Measurements from ENCODE around the gene RABL6.
"Not testable (repeated sequence)": the region's sequence is repeated elsewhere in the genome, so short reads cannot be mapped to it uniquely, and the experiment has no call there.

Gene RABL6

DNA sequence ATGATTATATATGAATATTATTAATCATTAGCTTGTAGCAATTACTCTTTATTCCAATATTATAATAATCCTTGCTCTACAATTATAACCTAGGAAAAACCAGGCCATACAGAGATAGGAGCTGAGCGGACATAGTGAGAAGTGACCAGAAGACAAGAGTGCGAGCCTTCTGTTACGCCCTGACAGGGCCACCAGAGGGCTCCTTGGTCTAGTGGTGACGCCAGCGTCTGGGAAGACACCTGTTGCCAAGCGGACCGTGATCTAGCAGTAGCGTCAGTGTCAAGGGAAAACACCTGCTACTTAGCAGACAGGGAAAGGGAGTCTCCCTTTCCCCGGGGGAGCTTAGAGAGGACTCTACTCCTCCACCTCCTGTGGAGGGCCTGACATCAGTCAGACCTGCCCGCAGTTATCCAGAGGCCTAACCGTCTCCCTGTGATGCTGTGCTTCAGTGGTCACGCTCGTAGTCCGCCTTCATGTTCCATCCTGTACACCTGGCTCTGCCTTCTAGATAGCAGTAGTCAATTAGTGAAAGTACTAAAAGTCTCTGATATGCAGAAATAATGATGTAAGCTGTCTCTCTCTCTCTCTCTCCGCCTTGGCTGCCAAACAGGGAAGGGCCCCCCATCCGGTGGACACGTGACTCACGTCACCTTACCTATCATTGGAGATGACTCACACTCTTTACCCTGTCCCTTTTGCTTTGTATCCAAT is 41.2 kb upstream of the RABL6 start:
- DNase-seq = peak; percentile 56
- not testable (repeated sequence) for H3K4me3 Mint-ChIP-seq; H3K36me3 Mint-ChIP-seq (ENCODE audit: low read depth); H3K9me3 Mint-ChIP-seq
- Mint-ChIP-seq H3K27ac (peak overlapping the region; percentile 82), H3K27me3 (peaks cover 23% of the 10 kb centered on the region), H3K4me1 (ENCODE audit: low read depth) (peaks cover 16% of the 10 kb centered on the region)

DNA sequence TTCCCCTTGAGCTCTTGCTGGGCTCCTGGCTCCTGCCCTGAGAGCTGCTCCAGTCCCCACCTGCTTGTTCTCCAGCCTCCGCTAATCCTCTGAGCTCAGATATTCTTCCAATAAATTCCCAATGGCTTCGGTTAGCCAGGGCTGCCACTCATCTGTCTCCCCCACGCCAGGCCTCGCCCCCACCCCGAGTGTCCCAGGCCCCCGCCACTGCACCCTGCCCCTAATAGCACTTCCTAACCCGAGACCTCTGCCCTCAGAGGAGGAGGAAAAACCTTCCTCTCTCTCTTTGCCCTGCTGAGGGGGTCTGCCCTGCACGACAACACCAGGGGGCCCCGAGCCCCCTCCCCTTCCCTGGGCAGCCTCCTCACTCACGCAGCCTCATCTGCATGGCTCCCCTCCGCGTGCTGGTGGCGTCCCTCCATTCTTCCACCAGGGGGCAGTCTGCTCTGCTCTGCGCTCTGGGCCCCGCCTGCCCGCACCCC is 38.0 kb upstream of the RABL6 start:
- Mint-ChIP-seq H3K27ac (no peak overlapping the region), H3K4me1 (ENCODE audit: low read depth) (peaks cover 16% of the 10 kb centered on the region), H3K9me3 (peaks cover 8% of the 10 kb centered on the region), H3K4me3 (no peak overlapping the region), H3K27me3 (peaks cover 21% of the 10 kb centered on the region), H3K36me3 (ENCODE audit: low read depth) (no peaks in the 10 kb centered on the region)
- DNase-seq = peak; percentile 73

DNA sequence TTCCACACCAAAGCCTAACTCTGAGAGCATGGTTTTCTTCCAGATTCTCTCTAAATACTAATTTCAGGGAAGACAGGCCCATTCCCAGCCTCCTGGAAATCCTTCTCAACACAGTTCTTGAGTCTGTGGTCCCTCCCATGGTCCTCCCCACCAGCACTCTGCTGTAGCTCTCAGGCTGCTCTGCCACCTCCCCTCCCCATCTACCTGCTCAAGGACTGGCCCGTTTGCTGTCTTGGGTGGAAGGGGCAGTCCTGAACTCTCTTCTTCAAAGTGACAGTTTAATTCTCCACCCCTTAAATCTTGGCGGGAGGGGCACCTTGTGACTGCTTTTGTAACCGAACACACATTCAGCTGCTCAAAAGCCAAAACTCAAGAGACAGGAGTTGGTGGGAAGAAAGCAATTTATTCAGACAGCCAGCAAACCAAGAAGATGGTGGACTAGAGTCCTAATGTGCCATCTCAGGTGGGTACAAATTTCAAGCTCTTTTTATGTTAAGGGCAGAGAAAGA is 35.8 kb upstream of the RABL6 start:
- no peak for DNase-seq
- peaks cover 20% of the 10 kb centered on the region for H3K27me3 Mint-ChIP-seq
- no peak overlapping the region for H3K27ac Mint-ChIP-seq
- H3K36me3 Mint-ChIP-seq (ENCODE audit: low read depth) = no peaks in the 10 kb centered on the region
- H3K9me3 Mint-ChIP-seq = peaks cover 8% of the 10 kb centered on the region
- H3K4me1 Mint-ChIP-seq (ENCODE audit: low read depth) = peaks cover 5% of the 10 kb centered on the region
- no peak overlapping the region for H3K4me3 Mint-ChIP-seq

DNA sequence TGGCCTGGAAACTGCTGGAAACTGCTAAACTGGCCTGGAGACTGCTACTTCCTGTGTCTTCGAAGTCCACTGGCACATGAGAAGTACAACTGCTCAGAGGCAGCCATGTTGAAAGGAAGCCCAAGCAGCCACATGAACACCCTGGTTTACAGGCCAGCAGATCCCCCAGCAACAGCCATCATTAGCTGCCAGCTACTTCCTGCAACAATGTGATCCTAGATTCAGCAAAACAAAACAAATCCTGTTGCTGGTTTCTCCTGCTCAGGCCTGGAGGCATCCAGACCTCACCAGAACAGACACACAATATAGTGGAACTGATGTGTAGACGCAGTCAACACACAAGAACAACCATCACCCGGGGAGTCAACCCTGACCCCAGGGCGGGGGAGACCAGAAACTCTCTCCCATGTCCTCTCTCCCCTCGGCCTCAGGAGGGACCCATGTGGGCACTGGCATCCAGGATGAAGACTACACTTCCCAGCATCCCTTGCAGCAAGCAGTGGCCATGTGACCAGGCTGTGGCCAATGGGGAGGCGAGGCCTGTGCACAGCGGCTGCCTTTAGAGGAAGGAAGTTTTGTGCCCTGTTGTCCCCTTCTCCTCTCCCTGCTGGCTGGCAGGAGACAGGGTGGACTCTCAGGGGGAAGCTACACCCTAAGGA is 34.2 kb upstream of the RABL6 start:
- Mint-ChIP-seq H3K4me1 (ENCODE audit: low read depth) (peaks cover 3% of the 10 kb centered on the region), H3K27ac (no peak overlapping the region), H3K9me3 (peaks cover 8% of the 10 kb centered on the region), H3K27me3 (peaks cover 20% of the 10 kb centered on the region), H3K36me3 (ENCODE audit: low read depth) (no peaks in the 10 kb centered on the region), H3K4me3 (no peak overlapping the region)
- no peak for DNase-seq

DNA sequence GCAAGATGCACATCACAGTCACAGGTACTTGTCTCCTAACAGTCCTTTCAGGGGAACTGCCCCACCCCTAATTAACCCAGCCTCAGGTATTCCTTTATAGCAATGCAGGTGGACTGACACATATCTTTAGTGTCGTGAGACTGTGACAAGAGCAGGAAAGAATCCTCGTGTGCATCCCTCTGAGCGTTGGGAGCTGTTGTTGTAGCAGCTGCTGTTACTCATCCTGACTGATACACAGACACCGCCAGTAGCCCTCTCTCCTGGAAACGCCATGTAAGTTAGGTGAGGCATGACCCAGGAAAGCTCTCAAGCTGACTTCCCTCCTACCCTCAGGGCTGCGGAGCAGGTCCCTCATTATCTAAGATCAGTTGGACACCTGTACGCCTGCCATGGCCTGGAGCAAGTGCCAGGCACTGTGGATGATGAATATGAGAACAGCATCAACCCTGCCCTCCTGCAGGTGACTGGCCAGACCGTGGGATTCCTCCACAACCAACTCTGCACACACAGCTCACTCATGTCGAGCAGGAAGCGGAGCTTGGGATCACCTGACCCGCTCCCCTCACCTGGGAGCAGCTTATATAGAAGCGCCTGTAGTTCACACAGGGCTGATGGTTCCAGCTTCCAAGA is 33.2 kb upstream of the RABL6 start:
- H3K27ac Mint-ChIP-seq = no peak overlapping the region
- no peaks in the 10 kb centered on the region for H3K36me3 Mint-ChIP-seq (ENCODE audit: low read depth)
- H3K4me1 Mint-ChIP-seq (ENCODE audit: low read depth) = peaks cover 3% of the 10 kb centered on the region
- H3K4me3 Mint-ChIP-seq = no peak overlapping the region
- H3K9me3 Mint-ChIP-seq = peaks cover 8% of the 10 kb centered on the region
- H3K27me3 Mint-ChIP-seq = peaks cover 25% of the 10 kb centered on the region
- no peak for DNase-seq

DNA sequence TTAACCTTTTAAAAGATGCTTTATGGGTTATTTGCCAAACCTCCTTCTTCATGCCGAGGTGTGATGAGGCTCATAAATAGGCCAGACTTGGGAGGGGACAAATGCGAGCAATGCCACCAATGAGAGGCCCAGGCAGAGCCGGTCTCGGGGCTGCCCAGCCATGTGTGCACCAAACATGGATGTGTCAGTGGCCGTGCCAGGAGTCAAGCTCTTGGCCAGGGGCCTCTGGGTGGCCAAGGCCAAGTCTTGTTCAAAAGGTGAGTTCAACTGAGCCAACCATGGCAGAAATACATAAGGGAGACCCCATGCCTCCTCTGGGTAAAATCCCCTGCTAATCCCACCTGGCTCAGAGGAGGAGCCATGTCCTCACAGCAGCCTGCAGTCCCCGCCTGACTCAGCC is 32.6 kb upstream of the RABL6 start:
- Mint-ChIP-seq H3K36me3 (ENCODE audit: low read depth) (no peaks in the 10 kb centered on the region), H3K9me3 (peaks cover 8% of the 10 kb centered on the region), H3K27me3 (peaks cover 22% of the 10 kb centered on the region), H3K4me3 (no peak overlapping the region), H3K4me1 (ENCODE audit: low read depth) (no peaks in the 10 kb centered on the region), H3K27ac (no peak overlapping the region)
- DNase-seq = no peak

DNA sequence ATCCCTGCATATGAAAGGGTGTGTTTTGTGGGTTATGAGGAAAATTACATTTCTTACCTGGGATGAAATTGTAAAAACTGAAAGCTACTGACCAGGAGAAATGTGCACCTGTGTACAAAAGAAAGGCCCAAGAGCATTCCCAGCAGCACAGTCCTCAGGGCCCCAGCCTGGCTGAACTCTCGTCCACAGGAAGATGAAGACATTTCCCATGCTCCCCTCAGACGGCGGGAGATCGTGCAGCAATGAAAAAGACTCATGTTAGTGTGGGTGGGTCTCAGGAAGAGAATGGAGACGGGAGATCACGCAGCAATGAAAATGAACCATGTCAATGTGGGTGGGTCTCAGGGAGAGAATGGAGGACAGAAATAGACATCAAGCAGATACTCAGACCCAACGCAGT is 30.8 kb upstream of the RABL6 start:
- H3K9me3 Mint-ChIP-seq = peaks cover 8% of the 10 kb centered on the region
- no peak overlapping the region for H3K27ac Mint-ChIP-seq
- peaks cover 14% of the 10 kb centered on the region for H3K27me3 Mint-ChIP-seq
- no peak for DNase-seq
- no peak overlapping the region for H3K4me3 Mint-ChIP-seq
- no peaks in the 10 kb centered on the region for H3K36me3 Mint-ChIP-seq (ENCODE audit: low read depth)
- H3K4me1 Mint-ChIP-seq (ENCODE audit: low read depth) = no peaks in the 10 kb centered on the region

DNA sequence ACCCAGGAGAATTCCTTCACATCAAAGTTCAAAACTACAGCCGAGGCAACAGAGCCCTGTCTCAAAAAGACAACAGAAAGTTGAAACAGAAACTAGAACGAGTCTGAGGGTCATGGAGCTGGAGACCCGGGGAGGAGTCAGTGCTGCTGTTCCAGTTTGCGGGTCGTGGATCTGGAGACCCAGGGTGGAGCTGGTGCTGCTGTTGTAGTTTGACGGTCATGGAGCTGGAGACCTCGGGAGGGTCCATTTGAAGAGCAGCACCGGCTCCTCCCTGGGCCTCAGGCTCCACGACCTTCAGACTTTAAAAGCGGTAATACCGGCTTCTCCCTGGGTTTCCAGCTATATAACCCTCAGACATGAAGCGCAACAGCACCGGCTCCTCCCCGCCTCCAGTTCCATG is 30.4 kb upstream of the RABL6 start:
- Mint-ChIP-seq H3K27ac (no peak overlapping the region), H3K36me3 (ENCODE audit: low read depth) (no peaks in the 10 kb centered on the region), H3K9me3 (peaks cover 8% of the 10 kb centered on the region), H3K4me1 (ENCODE audit: low read depth) (no peaks in the 10 kb centered on the region), H3K4me3 (no peak overlapping the region), H3K27me3 (peaks cover 13% of the 10 kb centered on the region)
- DNase-seq = no peak

DNA sequence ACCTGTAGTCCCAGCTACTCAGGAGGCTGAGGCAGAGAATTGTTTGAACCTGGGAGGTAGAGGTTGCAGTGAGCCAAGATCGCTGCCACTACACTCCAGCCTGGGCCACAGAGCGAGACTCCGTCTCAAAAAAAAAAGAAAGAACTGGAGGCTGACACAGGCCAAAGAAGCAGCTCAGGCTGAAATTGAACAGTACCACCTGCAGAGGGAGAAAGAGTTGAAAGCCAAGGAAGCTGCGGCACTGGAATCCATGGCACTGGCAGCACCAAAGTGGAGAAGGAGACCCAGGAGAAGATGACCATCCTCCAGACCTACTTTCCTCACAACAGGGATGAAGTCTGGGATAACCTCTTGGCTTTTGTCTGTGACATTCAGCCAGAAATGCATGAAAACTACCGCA is 27.9 kb upstream of the RABL6 start:
- Mint-ChIP-seq H3K9me3 (no peaks in the 10 kb centered on the region), H3K36me3 (ENCODE audit: low read depth) (no peaks in the 10 kb centered on the region), H3K4me3 (no peak overlapping the region), H3K27ac (no peak overlapping the region), H3K4me1 (ENCODE audit: low read depth) (no peaks in the 10 kb centered on the region), H3K27me3 (peaks cover 13% of the 10 kb centered on the region)
- DNase-seq = no peak

DNA sequence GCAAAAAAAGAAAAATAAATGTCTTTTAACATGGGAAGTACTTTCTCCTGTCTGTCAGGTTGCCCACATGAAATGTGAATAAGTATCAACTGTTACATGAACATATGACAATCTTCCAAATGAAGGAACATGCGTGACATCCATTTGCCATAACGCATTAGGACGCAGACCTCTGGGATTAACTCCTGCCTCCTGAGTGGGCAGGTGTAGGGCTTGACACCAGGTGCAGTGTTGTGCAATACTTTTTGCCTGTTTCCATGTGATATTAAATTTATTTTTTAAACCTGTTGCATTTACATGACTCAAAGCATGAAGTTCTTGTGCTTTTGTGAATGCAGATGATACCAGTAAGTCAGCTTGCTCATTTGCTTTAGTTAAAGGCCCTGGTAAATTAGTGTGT is 25.3 kb upstream of the RABL6 start:
- Mint-ChIP-seq H3K9me3 (no peaks in the 10 kb centered on the region), H3K4me3 (no peak overlapping the region), H3K27me3 (peaks cover 13% of the 10 kb centered on the region), H3K27ac (no peak overlapping the region), H3K4me1 (ENCODE audit: low read depth) (peaks cover under 1% of the 10 kb centered on the region), H3K36me3 (ENCODE audit: low read depth) (no peaks in the 10 kb centered on the region)
- DNase-seq = no peak

DNA sequence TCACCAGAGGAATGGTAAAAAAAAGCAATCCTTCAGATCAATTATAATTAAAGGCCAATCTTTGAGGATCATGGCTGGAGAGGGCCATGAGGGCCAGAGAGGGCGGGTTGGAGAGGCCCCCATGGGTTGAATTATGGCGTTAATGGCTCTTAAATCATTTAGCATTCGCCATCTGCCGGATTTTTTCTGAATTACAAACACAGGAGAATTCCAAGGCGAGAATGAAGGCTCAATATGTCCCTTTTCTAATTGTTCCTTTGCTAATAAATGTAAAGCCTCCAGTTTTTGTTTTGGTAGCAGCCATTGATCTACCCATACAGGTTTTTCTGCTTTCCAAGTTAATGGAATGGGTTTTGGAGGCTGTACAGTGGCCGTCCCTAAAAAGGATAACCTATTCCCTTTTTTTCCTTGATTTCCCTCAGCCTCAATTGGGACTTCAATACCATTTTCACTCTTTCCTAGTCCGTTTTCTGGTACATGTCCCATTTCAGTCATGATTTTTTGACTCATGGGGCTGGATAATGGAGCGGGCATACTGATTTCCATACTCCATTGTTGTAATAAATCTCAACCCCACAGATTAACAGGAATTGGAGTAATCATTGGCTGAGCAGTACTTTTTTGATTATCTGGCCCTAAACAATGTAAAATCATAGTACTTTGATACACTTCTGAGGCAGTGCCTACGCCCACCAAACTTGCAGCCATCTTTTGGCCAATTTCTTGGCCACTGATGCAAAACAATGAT is 23.3 kb upstream of the RABL6 start:
- DNase-seq = no peak
- no peak overlapping the region for H3K27ac Mint-ChIP-seq
- H3K4me1 Mint-ChIP-seq (ENCODE audit: low read depth) = peaks cover 11% of the 10 kb centered on the region
- H3K9me3 Mint-ChIP-seq = no peaks in the 10 kb centered on the region
- H3K27me3 Mint-ChIP-seq = no peaks in the 10 kb centered on the region
- H3K4me3 Mint-ChIP-seq = no peak overlapping the region
- H3K36me3 Mint-ChIP-seq (ENCODE audit: low read depth) = no peaks in the 10 kb centered on the region

DNA sequence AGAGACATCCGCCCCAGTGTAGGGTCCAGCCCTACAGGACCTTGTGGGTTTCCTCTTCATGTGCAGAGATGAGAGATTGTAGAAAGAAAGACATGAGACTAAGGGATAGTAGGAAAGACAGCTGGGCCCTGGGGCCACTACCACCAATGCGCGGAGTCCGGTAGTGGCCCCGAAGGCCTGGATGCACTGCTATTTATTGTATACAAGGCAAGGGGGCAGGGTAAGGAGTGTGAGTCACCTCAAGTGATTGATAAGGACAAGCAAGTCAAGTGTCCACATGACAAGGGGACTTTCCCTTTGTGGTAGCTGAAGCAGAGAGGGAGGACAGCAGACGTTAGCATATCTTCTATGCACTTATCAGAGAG is 22.8 kb upstream of the RABL6 start:
- DNase-seq = no peak

DNA sequence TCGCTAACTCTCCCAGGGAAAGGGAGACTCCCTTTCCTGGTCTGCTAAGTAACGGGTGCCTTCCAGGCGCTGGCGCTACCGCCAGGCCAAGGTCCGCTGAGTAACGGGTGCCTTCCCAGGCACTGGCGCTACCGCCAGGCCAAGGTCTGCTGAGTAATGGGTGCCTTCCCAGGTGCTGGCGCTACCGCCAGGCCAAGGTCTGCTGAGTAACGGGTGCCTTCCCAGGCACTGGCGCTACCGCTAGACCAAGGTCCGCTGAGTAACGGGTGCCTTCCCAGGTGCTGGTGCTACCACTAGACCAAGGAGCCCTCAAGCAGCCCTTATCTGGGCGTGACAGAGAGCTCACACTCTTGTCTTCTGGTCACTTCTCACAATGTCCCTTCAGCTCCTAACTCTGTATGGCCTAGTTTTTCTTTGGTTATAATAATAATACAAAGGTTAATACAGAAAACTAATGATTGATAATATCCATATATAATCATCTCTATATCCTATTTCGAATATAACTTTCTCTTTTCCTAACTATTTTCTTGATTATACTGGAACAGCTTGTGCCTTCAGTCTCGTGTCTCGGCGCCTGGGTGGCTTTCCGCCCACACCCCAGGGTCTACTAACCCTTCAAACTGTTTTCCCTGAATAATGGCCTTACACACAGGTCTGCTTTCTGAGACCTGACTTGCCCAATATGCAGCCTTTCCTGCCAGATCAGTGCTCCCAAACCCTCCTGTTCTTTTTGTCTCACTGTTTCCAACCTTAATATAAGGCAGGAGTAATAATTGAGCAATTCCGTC is 22.0 kb upstream of the RABL6 start:
- not testable (repeated sequence) for DNase-seq; H3K27me3 Mint-ChIP-seq; H3K27ac Mint-ChIP-seq; H3K36me3 Mint-ChIP-seq (ENCODE audit: low read depth); H3K4me3 Mint-ChIP-seq; H3K9me3 Mint-ChIP-seq
- H3K4me1 Mint-ChIP-seq (ENCODE audit: low read depth) = peaks cover 15% of the 10 kb centered on the region

More for the DNA sequence above, 22.8 kb upstream of the RABL6 start:
- H3K27me3 Mint-ChIP-seq = no peaks in the 10 kb centered on the region
- no peaks in the 10 kb centered on the region for H3K9me3 Mint-ChIP-seq
- H3K4me1 Mint-ChIP-seq (ENCODE audit: low read depth) = peaks cover 11% of the 10 kb centered on the region
- H3K4me3 Mint-ChIP-seq = no peak overlapping the region
- no peaks in the 10 kb centered on the region for H3K36me3 Mint-ChIP-seq (ENCODE audit: low read depth)
- no peak overlapping the region for H3K27ac Mint-ChIP-seq

DNA sequence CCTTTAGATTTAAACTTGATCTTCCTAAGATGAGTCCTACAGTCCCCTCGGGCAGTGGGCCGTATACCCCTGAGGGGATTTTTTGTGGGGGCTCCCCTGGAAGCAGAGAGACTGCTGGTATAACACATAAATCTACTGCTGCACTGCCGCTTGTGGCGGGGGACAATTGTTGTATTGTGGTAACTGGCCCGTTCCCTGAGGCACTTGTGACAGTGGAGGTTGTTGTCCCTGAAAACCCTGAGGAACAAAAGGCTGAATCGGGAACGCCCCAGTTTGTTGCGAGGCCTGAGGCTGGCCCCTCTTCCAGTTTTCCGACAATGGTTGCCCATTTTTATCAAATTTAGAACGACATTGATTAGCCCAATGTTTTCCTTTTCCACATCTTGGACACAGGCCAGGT is 21.3 kb upstream of the RABL6 start:
- Mint-ChIP-seq H3K27ac (no peak overlapping the region), H3K4me3 (no peak overlapping the region), H3K27me3 (no peaks in the 10 kb centered on the region), H3K36me3 (ENCODE audit: low read depth) (no peaks in the 10 kb centered on the region), H3K9me3 (no peaks in the 10 kb centered on the region), H3K4me1 (ENCODE audit: low read depth) (peaks cover 15% of the 10 kb centered on the region)
- no peak for DNase-seq
